ENCODE data around the gene ACTL7B.
"Not testable (repeated sequence)": the region's sequence is repeated elsewhere in the genome, so short reads cannot be mapped to it uniquely, and the experiment has no call there.

The ACTL7B gene

GRCh38 chr9:108845947-108846346 lies 9.8 kb downstream of the ACTL7B start:
- no peak for DNase-seq (ENCODE audit: low read depth in 2 of 3, low spot score in 2 of 3)

DNA sequence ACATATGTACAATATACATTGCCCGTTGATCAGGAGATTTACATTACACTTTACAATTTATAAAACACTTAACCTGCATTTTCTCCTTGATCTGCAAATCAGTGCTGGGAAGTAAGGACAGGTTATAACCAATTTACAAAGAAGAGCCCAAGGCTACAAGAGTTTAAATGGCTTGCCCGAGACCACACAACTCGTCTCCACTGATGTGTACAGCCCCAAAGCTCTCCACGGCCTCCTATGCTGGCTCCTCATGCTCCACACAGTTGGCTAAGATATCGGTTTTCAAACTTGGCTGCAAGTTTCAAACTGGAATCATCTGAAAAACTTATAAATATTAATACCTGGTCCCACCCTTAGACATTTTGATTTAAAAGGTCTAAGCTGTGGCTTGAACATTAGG lies 10.3 kb downstream of the ACTL7B start:
- no peak for DNase-seq (ENCODE audit: low read depth in 2 of 3, low spot score in 2 of 3)

DNA sequence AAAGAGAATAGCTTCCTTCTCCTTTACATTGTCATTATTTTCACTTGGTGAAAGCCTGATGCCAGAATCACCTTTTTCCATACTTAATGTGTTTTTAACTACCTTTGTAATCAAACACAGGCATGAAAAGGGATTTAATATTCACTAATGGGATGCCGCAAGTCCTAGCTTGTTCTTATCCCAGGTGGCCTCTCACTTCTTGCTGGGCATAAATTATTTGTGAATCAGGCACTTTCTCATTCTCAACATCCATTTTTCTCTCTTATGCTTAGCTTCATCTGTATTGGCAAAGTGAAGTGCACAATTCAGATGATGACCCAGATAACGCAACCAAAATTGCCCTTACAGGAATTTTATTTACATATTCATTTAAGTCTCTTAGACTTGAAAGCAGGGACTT lies 10.9 kb downstream of the ACTL7B start:
- no peak for DNase-seq (ENCODE audit: low read depth in 2 of 3, low spot score in 2 of 3)

DNA sequence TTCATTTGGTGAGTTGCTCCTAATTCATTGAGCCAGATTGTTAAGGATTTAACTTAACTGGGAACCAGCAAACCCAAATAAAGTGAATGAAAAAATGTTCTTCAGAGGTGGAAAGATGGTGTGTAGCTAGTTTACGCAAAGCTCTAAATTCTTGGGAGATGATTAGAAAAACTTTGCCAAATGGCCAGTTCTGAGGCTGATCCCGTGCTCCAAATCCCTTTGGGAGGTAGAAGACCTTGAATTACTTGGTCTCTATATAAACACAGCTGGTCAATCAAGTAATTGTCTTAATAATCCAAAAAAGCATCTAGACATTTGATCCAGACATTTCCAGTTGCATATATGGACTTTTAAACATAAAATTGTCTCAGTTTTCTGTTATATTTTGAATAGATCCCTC lies 11.4 kb downstream of the ACTL7B start:
- DNase-seq (ENCODE audit: low read depth in 2 of 3, low spot score in 2 of 3): no peak

DNA sequence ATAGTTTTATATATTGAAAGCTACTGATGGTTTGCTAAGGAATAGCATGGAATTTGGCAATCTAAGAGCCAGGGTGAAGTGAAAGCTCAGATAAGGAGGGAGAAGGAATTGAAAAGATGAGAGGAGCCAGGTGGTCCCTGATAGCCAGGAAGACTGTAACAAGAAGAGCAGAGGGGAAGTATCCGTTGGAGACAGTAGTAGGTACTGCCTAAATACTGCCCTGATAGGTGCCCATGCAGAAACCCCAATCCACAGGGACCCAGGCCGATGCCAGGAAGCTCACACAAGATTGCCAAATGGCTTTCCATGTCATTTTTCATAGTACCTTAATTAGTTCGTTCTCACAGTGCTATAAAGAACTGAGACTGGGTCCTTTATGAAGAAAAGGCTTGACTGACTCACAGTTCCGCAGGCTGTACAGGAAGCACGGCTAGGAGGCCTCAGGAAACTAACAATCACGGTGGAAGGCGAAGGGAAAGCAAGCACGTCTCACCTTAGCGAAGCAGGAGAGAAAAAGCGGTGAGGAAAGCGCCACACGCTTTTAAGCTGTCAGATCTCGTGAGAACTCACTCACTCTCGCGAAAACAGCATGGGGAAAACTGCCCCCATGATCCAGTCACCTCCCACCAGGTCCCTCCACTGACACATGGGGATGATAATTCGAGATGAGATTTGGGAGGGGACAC lies 13.0 kb downstream of the ACTL7B start:
- DNase-seq (ENCODE audit: low read depth in 2 of 3, low spot score in 2 of 3): no peak

GRCh38 chr9:108839561-108839960 lies 16.2 kb downstream of the ACTL7B start:
- not testable (repeated sequence) for DNase-seq (ENCODE audit: low read depth in 2 of 3, low spot score in 2 of 3)

GRCh38 chr9:108838017-108838416 lies 17.8 kb downstream of the ACTL7B start:
- DNase-seq (ENCODE audit: low read depth in 2 of 3, low spot score in 2 of 3): no peak

GRCh38 chr9:108837530-108837929 lies 18.3 kb downstream of the ACTL7B start:
- no peak for DNase-seq (ENCODE audit: low read depth in 2 of 3, low spot score in 2 of 3)

DNA sequence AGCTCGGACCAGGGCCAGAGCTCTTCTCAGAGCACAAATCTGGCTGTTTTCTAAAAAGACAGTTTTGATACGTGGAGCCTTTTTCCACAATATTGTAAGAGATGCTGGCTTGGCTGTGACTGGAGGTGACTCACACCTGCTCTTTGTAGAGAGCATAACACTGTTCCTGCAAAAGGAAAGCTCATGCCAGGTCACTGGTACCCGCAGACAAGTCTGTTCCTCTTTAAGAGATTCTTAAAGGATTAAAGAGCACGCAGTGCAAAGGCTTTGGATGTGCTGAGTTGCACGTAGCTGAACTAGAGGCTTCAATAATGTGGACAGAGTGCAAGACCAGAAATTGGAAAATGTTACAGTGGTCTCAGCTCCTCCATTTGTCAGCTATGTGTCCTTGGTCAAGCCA lies 19.0 kb downstream of the ACTL7B start:
- no peak for DNase-seq (ENCODE audit: low read depth in 2 of 3, low spot score in 2 of 3)

GRCh38 chr9:108836319-108836718 lies 19.5 kb downstream of the ACTL7B start:
- DNase-seq (ENCODE audit: low read depth in 2 of 3, low spot score in 2 of 3): no peak

DNA sequence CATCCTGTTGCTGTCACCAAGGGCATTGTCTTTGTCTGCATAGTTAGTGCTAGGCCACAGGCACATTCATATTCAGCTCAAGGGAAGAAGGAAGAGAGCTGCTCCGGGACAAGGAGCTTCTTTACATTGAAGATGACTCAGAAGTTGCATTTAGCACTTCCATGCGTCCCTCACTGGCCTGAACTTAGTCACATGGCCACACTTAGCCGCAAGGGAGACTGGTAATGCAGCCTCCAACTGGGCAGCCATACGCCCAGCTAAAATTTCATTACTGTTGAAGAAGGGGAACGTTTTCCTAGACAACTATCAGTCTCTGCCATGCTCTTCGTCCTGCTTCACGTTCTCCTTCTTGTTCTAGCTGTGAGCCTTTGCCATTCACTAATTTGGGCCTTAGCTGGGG lies 20.0 kb downstream of the ACTL7B start:
- DNase-seq (ENCODE audit: low read depth in 2 of 3, low spot score in 2 of 3): no peak

GRCh38 chr9:108834959-108835665 lies 20.7 kb downstream of the ACTL7B start:
- no peak for DNase-seq (ENCODE audit: low read depth in 2 of 3, low spot score in 2 of 3)

- DNase-seq (ENCODE audit: low read depth in 2 of 3, low spot score in 2 of 3): no peak
These were observed 23.6 kb downstream of the ACTL7B start for GRCh38 chr9:108832179-108832500.

- no peak for DNase-seq (ENCODE audit: low read depth in 2 of 3, low spot score in 2 of 3)
These were observed 24.1 kb downstream of the ACTL7B start for GRCh38 chr9:108831496-108832178.

- DNase-seq (ENCODE audit: low read depth in 2 of 3, low spot score in 2 of 3): no peak
These were observed 25.5 kb downstream of the ACTL7B start for GRCh38 chr9:108830272-108830671.

GRCh38 chr9:108823829-108824228 lies 32.0 kb downstream of the ACTL7B start:
- DNase-seq (ENCODE audit: low read depth in 2 of 3, low spot score in 2 of 3): no peak

DNA sequence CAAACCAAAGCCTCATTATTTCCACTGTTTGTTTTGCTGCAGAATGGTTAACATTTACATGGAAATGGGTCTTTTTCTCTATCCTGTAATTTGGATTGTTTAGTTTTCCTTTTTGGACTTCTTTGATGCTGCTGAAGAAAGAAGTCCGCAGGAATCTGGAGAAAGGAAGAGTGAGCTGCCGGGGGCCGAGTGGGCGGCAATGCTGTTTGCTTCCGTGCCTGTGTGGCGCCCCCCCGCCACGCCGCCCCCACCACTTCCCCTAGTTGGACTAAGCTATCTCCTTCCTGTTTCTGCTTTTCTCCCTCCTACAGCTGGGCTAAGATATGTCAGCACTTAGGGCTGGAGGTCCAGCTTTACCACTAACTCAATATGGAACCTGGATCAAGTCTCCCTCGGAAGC lies 39.7 kb downstream of the ACTL7B start:
- DNase-seq (ENCODE audit: low read depth in 2 of 3, low spot score in 2 of 3): no peak

DNA sequence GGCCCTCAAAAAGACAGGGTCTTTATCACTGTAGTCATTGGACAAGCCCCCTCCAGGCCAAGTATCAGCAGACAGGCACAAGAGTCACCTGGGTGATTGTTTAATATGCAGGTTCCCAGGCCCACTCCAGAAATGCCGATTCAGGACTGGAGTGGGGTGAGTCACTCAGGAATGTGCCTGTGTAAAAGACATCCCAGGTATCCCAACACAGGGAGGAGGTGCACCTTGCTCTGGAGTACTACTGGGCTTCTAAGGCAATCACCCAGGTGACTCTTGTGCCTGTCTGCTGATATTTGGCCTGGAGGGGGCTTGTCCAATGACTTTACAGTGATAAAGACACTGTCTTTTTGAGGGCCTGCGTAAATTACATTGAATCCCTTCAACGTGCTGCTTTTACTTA lies 40.6 kb downstream of the ACTL7B start:
- no peak for DNase-seq (ENCODE audit: low read depth in 2 of 3, low spot score in 2 of 3)

- no peak for DNase-seq (ENCODE audit: low read depth in 2 of 3, low spot score in 2 of 3)
These were observed 41.7 kb downstream of the ACTL7B start for GRCh38 chr9:108813951-108814601.

DNA sequence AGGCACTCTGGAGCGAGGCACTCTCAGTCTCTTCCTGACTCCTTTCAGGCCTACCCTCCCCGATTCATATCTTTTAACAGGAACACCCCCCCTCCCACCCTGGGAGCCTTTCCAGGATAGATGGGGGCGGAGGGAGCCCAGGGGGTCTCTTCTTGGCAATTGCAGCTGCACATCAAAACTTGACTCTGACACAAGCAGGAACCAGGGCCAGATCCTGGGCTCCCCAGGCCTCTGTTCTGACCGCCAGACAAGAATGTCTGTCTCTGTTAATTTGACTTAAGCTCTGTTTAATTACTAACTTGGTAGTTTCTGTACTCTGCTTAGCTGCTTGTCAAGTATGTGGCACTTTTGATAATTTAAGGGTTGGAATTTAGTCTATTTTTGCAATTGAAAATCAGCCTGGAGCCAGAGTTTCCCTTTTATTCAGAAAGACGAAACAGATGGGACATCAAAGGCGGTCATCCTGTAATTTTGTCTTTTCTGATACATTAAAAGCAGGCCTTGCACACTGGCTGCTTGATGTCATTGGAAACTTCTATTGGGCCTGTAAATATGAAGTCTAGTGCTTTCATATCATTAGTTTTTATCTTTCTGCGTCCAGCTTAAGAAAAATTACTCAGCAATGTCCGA lies 43.3 kb downstream of the ACTL7B start:
- DNase-seq (ENCODE audit: low read depth in 2 of 3, low spot score in 2 of 3): no peak

DNA sequence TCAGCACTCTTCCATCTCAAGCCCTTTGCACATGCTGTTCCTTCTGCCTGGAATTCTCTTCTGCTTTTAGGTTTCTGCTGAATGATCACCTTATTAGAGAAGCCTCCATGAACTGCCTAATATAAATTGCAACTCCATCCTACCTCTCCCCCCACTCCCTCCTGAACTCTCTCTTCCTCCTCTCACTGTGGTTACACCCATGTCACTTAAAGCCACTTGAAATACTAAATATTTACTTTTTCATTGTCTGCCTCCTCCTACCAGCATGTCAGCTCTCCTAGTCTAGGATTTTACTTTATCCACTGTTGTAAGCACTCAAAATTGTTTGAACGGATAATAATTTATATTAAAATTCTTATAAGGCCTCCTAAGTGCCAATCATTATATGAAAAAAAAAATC lies 43.8 kb downstream of the ACTL7B start:
- DNase-seq (ENCODE audit: low read depth in 2 of 3, low spot score in 2 of 3): no peak

DNA sequence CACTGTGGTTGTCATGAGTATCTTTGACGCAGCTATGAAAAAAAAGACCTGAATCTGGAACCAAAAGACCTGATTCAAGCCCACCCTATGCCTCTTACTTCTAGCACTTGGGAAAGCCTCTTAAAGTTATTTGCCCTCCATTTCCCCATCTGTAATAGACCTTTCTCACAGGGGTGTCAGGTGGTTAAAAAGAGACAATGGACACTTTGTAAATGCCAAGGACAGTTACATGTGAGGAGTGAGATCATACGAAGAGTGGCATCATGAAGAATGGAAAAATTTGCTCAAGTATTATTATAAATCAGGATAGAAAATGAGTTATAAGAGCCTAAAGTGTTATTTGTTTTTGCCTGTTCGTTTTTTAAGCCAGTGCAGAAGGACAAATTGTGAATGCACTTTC lies 46.5 kb downstream of the ACTL7B start:
- DNase-seq (ENCODE audit: low read depth in 2 of 3, low spot score in 2 of 3): no peak
